PC-9 (cell line): ENCODE data around the gene CRISPLD2.

ENCODE experiments used
- EZH2 ChIP-seq: fragments of 200-600 bp; sonication (generic); IDR thresholded peaks from 2 replicates; pipeline ENCODE4 v1.8.0; 2017; ENCODE audit warnings: antibody characterized with exemption, low read depth
- TF ChIP-seq, protein P1 (sequence below): fragments of 200-600 bp; sonication (generic); conservative IDR thresholded peaks from 2 replicates; pipeline ENCODE4 v1.6.1; 2017; ENCODE audit warnings: mixed run types, antibody characterized with exemption, mild to moderate bottlenecking, moderate library complexity

GRCh38 chr16:84839054-84839453, 19.3 kb downstream of the CRISPLD2 start:
- TF ChIP-seq, protein P1, sequence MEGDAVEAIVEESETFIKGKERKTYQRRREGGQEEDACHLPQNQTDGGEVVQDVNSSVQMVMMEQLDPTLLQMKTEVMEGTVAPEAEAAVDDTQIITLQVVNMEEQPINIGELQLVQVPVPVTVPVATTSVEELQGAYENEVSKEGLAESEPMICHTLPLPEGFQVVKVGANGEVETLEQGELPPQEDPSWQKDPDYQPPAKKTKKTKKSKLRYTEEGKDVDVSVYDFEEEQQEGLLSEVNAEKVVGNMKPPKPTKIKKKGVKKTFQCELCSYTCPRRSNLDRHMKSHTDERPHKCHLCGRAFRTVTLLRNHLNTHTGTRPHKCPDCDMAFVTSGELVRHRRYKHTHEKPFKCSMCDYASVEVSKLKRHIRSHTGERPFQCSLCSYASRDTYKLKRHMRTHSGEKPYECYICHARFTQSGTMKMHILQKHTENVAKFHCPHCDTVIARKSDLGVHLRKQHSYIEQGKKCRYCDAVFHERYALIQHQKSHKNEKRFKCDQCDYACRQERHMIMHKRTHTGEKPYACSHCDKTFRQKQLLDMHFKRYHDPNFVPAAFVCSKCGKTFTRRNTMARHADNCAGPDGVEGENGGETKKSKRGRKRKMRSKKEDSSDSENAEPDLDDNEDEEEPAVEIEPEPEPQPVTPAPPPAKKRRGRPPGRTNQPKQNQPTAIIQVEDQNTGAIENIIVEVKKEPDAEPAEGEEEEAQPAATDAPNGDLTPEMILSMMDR, result no peak
- TF ChIP-seq EZH2, result no peak
